ENCODE results near the gene AKT1S1. TPM values are rescaled to one million over a fixed set of nuclear protein-coding genes. Genes with fewer than 3 reads are reported as not detected.

AKT1S1 gene
- total RNA-seq, 4 donors from 2014 or later, result 17.2 to 30.5 (median 23.3) TPM

- DNase-seq, result no peak
- Histone ChIP-seq H3K36me3 (peaks cover 0 to 86% (median 0%) of the 10 kb centered on the region in 3 donors), H3K9me3 (no peaks in the 10 kb centered on the region), H3K27me3 (no peaks in the 10 kb centered on the region), H3K27ac (peak overlapping the region in 2 of 4 donors; percentile 43), H3K4me3 (no peak overlapping the region), H3K4me1 (peaks cover 0 to 14% (median under 1%) of the 10 kb centered on the region in 4 donors)
- TF ChIP-seq, protein P1, sequence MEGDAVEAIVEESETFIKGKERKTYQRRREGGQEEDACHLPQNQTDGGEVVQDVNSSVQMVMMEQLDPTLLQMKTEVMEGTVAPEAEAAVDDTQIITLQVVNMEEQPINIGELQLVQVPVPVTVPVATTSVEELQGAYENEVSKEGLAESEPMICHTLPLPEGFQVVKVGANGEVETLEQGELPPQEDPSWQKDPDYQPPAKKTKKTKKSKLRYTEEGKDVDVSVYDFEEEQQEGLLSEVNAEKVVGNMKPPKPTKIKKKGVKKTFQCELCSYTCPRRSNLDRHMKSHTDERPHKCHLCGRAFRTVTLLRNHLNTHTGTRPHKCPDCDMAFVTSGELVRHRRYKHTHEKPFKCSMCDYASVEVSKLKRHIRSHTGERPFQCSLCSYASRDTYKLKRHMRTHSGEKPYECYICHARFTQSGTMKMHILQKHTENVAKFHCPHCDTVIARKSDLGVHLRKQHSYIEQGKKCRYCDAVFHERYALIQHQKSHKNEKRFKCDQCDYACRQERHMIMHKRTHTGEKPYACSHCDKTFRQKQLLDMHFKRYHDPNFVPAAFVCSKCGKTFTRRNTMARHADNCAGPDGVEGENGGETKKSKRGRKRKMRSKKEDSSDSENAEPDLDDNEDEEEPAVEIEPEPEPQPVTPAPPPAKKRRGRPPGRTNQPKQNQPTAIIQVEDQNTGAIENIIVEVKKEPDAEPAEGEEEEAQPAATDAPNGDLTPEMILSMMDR (IDR thresholded peaks at IDR 0.05), result no peak
- TF ChIP-seq POLR2A (IDR thresholded peaks at IDR 0.05), result no peak
These were observed 16.6 kb downstream of the AKT1S1 start for GRCh38 chr19:49860336-49861102.

DNA sequence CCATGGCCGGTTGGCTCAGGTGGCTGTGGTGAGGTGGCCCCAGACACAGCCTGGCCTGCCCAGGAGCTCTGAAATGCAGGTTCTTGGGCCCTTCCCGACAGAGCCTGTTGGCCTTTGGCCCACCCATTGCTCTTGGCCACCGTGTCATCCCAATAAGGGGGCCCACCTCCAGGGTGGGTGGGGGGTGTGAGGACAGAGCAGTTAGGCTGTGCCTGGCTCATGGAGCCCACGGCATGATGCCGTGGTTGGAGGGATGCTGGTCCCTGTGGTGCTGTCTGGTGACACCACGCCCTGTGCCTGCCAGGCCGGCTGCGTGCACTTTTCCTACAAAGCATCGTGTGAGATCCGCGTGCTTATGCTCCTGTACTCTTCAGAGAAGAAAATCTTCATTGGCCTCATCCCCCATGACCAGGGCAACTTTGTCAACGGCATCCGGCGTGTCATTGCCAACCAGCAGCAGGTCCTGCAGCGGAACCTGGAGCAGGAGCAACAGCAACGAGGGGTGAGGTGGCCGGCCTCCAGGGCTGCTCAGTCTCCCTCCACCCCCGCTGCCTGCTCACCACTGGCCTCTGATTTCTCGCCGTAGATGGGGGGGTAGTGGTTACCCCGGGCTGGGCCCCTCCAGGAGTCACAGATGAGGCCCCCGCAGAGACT, 17.3 kb downstream of the AKT1S1 start:
- no peak overlapping the region for H3K27ac ChIP-seq
- H3K4me3 ChIP-seq, result no peak overlapping the region
- H3K9me3 ChIP-seq, result no peaks in the 10 kb centered on the region
- no peak for DNase-seq
- peaks cover 0 to 8% (median 0%) of the 10 kb centered on the region in 4 donors for H3K4me1 ChIP-seq
- peaks cover 0 to 93% (median 0%) of the 10 kb centered on the region in 3 donors for H3K36me3 ChIP-seq
- no peaks in the 10 kb centered on the region for H3K27me3 ChIP-seq
- TF ChIP-seq POLR2A (IDR thresholded peaks at IDR 0.05), result no peak
- TF ChIP-seq, protein P1 (IDR thresholded peaks at IDR 0.05), result no peak

GRCh38 chr19:49858088-49858985, 18.8 kb downstream of the AKT1S1 start:
- no peak for TF ChIP-seq POLR2A (IDR thresholded peaks at IDR 0.05)
- TF ChIP-seq, protein P1 (IDR thresholded peaks at IDR 0.05), result no peak
- H3K27ac ChIP-seq, result no peak overlapping the region
- H3K4me1 ChIP-seq, result peaks cover 0 to 14% (median 0%) of the 10 kb centered on the region in 4 donors
- DNase-seq, result peak in 1 of 3 donors; percentile 43
- H3K27me3 ChIP-seq, result no peaks in the 10 kb centered on the region
- peaks cover 0 to 87% (median 0%) of the 10 kb centered on the region in 3 donors for H3K36me3 ChIP-seq
- no peak overlapping the region for H3K4me3 ChIP-seq
- H3K9me3 ChIP-seq, result no peaks in the 10 kb centered on the region

DNA sequence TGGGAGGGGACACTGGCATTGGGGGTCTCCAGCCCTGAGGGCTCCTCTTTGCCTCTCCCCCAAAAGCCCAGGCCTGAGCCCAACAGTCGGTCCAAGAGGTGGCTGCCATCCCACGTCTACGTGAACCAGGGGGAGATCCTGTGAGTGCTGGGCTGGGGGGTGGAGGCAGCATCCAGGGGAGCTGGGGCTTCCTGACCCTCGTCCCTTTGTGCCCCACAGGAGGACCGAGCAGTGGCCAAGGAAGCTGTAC, 19.4 kb downstream of the AKT1S1 start:
- Histone ChIP-seq H3K4me1 (peaks cover 0 to 14% (median 0%) of the 10 kb centered on the region in 4 donors), H3K27ac (no peak overlapping the region), H3K36me3 (peaks cover 0 to 82% (median 0%) of the 10 kb centered on the region in 3 donors)

More for the DNA sequence above, 19.4 kb downstream of the AKT1S1 start:
- H3K9me3 ChIP-seq, result no peaks in the 10 kb centered on the region
- TF ChIP-seq POLR2A (IDR thresholded peaks at IDR 0.05), result no peak
- TF ChIP-seq, protein P1 (IDR thresholded peaks at IDR 0.05), result no peak
- no peak for DNase-seq
- no peak overlapping the region for H3K4me3 ChIP-seq
- H3K27me3 ChIP-seq, result no peaks in the 10 kb centered on the region
